Liver (tissue), 9 donors: ENCODE measurements around the gene TCF12. TPM values are rescaled to one million over a fixed set of nuclear protein-coding genes. Genes with fewer than 3 reads are reported as not detected.

Experiments
- DNase-seq: peaks from one replicate; pipeline ENCODE4 v3.0.0-alpha.2; 2017; ENCODE audit warnings: low spot score
- H3K27ac ChIP-seq, 2 donors: one replicate each; pipeline ENCODE4 v1.7.0; 2013; ENCODE audit warnings: inconsistent platforms in 2 of 2, low read length in 2 of 2, control low read depth in 1 of 2, low read depth in 1 of 2, mild to moderate bottlenecking in 1 of 2
- H3K27me3 ChIP-seq, 4 donors: one replicate each; pipeline versions ENCODE4 v1.6.1 to v1.7.0; 2013; ENCODE audit warnings: low read length in 3 of 4, inconsistent platforms in 1 of 4, mild to moderate bottlenecking in 1 of 4, moderate library complexity in 1 of 4; ENCODE audit not compliant: control insufficient read depth in 4 of 4, insufficient read depth in 4 of 4
- H3K36me3 ChIP-seq, 4 donors: one replicate each; pipeline versions ENCODE4 v1.6.1 to v1.7.0; 2013; ENCODE audit warnings: low read length in 3 of 4, mild to moderate bottlenecking in 3 of 4, low read depth in 1 of 4, moderate library complexity in 1 of 4; ENCODE audit not compliant: control insufficient read depth in 4 of 4, insufficient read depth in 3 of 4
- H3K4me1 ChIP-seq, 4 donors: one replicate each; pipeline versions ENCODE4 v1.6.1 to v1.7.0; 2013; ENCODE audit warnings: low read length in 3 of 4, mild to moderate bottlenecking in 3 of 4, moderate library complexity in 1 of 4; ENCODE audit not compliant: control insufficient read depth in 4 of 4, insufficient read depth in 4 of 4
- H3K4me3 ChIP-seq, 3 donors: one replicate each; pipeline versions ENCODE4 v1.6.1 to v1.7.0; 2013; ENCODE audit warnings: low read length in 3 of 3, control low read depth in 1 of 3, low read depth in 1 of 3, mild to moderate bottlenecking in 1 of 3
- H3K9ac ChIP-seq, 2 donors: one replicate each; pipeline ENCODE4 v1.7.0; 2013; ENCODE audit warnings: low read length in 2 of 2, mild to moderate bottlenecking in 2 of 2, moderate library complexity in 2 of 2, control low read depth in 1 of 2, low read depth in 1 of 2
- H3K9me3 ChIP-seq, 4 donors: one replicate each; pipeline versions ENCODE4 v1.6.1 to v1.7.0; 2013; ENCODE audit warnings: low read length in 3 of 4; ENCODE audit not compliant: control insufficient read depth in 4 of 4
- EGR1 ChIP-seq, 2 donors: IDR thresholded peaks; 2 replicates each; pipeline ENCODE4 v1.6.1; 2016 to 2018; ENCODE audit warnings: antibody characterized with exemption in 2 of 2, low read depth in 2 of 2
- FOXA1 ChIP-seq: IDR thresholded peaks from 2 replicates; pipeline ENCODE4 v1.6.1; 2016; ENCODE audit warnings: antibody characterized with exemption
- FOXA2 ChIP-seq: IDR thresholded peaks from 2 replicates; pipeline ENCODE4 v1.6.1; 2016; ENCODE audit warnings: antibody characterized with exemption
- GABPA ChIP-seq, 2 donors: IDR thresholded peaks in 1 of 2; conservative IDR thresholded peaks in 1 of 2; 2 replicates each; pipeline ENCODE4 v1.6.1; 2016; ENCODE audit warnings: antibody characterized with exemption in 2 of 2, mild to moderate bottlenecking in 1 of 2, moderate library complexity in 1 of 2
- HNF4A ChIP-seq, 2 donors: conservative IDR thresholded peaks; 2 replicates each; pipeline ENCODE4 v1.6.1; 2016; ENCODE audit warnings: antibody characterized with exemption in 2 of 2, mild to moderate bottlenecking in 2 of 2
- HNF4G ChIP-seq: IDR thresholded peaks from 2 replicates; pipeline ENCODE4 v1.6.1; 2016; ENCODE audit warnings: antibody characterized with exemption
- JUND ChIP-seq, 2 donors: IDR thresholded peaks; 2 replicates each; pipeline ENCODE4 v1.6.1; 2016; ENCODE audit warnings: antibody characterized with exemption in 2 of 2
- NR2F2 ChIP-seq: IDR thresholded peaks from 2 replicates; pipeline ENCODE4 v1.6.1; 2016; ENCODE audit warnings: antibody characterized with exemption
- RAD21 ChIP-seq, 2 donors: IDR thresholded peaks; 2 replicates each; pipeline ENCODE4 v1.6.1; 2016; ENCODE audit warnings: antibody characterized with exemption in 2 of 2, mild to moderate bottlenecking in 2 of 2
- RXRA ChIP-seq, 2 donors: IDR thresholded peaks; 2 replicates each; pipeline ENCODE4 v1.6.1; 2017 to 2018; ENCODE audit warnings: antibody characterized with exemption in 2 of 2, mild to moderate bottlenecking in 1 of 2
- SP1 ChIP-seq: IDR thresholded peaks from 2 replicates; pipeline ENCODE4 v1.6.1; 2018; ENCODE audit warnings: antibody characterized with exemption, mild to moderate bottlenecking
- TAF1 ChIP-seq: conservative IDR thresholded peaks from 2 replicates; pipeline ENCODE4 v1.6.1; 2016; ENCODE audit warnings: antibody characterized with exemption, mild to moderate bottlenecking
- YY1 ChIP-seq: IDR thresholded peaks from 2 replicates; pipeline ENCODE4 v1.6.1; 2016; ENCODE audit warnings: antibody characterized with exemption, mild to moderate bottlenecking
- WGBS: extraction: QIAGEN DNeasy Blood & Tissue Kit; methylation state at CpG from one replicate; pipeline ENCODE4 v1.1.7; 2013; 5-methylcytosine and 5-hydroxymethylcytosine counted together
- polyA plus RNA-seq, 2 donors: library from polyadenylated mRNA; stranded (reverse) in 1 of 2; unstranded in 1 of 2; fragments of 200-250 nt in 1 of 2; fragments of >200 nt in 1 of 2; fragmentation: Nextera tagmentation in 1 of 2; extraction: Ambion mirVana in 1 of 2; gene quantifications; one replicate each; pipeline versions ENCODE4 v1.2.1 to v1.2.3, GENCODE V29; 2013 to 2015
- total RNA-seq, 2 donors: library from RNA; depleted of rRNA; stranded (reverse); fragments of >200 nt; gene quantifications; one replicate each; pipeline ENCODE4 v1.2.3, GENCODE V29; 2014
- TF ChIP-seq, protein P1 (sequence below): IDR thresholded peaks from 2 replicates; pipeline ENCODE4 v1.6.1; 2016; ENCODE audit warnings: antibody characterized with exemption
- TF ChIP-seq, protein P2 (sequence below): IDR thresholded peaks from 2 replicates; pipeline ENCODE4 v1.6.1; 2016; ENCODE audit warnings: antibody characterized with exemption, mild to moderate bottlenecking
- TF ChIP-seq, protein P3 (sequence below): IDR thresholded peaks from 2 replicates; pipeline ENCODE4 v1.6.1; 2016; ENCODE audit warnings: antibody characterized with exemption
- TF ChIP-seq, protein P4 (sequence below): fragments of 150-350 bp; IDR thresholded peaks from 2 replicates; pipeline ENCODE4 v1.5.1; 2017; ENCODE audit warnings: improper control_type of control experiment, low read depth, low read length; ENCODE audit not compliant: missing input control
- donor health status: healthy.
- donor health status: healthy.
- donor health status: healthy.
- donor health status: healthy.
- donor health status: healthy.

Gene TCF12
- total and polyA plus RNA-seq, 4 donors = 8.7 to 38.3 (median 22.3) TPM

DNA sequence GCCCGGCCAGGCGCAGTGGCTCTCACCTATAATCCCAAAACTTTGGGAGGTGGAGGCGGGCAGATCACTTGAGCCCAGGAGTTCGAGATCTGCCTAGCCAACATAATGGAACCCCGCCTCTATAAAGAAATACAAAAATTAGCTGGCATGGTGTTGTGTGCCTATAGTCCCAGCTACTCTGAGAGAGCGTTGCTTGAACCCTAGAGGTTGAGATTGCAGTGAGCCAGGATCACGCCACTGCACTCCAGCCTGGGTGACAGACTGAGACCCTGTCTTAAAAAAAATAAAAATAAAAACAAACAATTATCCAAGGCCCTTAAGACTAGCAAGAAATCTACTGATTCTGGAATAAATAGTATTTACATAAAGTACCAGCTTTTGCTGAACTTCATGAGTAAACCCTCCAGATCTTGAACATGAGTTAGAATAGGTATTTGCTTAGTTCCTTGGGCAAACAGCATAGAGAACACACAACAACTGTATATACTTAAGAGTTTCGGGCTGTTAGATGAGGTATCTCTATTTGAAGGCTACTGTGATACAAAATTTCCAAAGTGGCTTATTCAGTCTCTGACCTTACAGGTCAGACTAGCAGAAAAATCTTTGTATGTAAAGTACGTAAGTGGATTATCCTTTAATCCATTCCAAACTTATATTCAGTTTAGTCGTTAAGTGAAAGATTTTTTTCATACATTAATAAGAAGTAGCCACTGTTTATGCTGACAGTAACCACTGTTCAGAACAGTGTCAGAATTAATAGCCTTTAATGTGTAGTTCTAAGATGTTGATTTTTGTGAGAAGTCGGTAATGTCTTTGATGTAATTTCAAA, 286.8 kb downstream of the TCF12 start:
- 85% methylated on average over 11 of the region's 11 CpGs for WGBS
- Histone ChIP-seq H3K27ac (no peak overlapping the region), H3K9ac (no peak overlapping the region), H3K36me3 (peaks cover 0 to 3% (median 0%) of the 10 kb centered on the region in 4 donors), H3K27me3 (no peaks in the 10 kb centered on the region), H3K4me3 (no peak overlapping the region), H3K9me3 (no peaks in the 10 kb centered on the region), H3K4me1 (no peaks in the 10 kb centered on the region)
- TF ChIP-seq HNF4A (conservative IDR thresholded peaks at IDR 0.05) (no peak), SP1 (no peak), HNF4G (no peak), YY1 (no peak), TAF1 (no peak), RAD21 (IDR thresholded peaks at IDR 0.05) (no peak), JUND (IDR thresholded peaks at IDR 0.05) (no peak), FOXA2 (no peak)
- TF ChIP-seq, protein P1, sequence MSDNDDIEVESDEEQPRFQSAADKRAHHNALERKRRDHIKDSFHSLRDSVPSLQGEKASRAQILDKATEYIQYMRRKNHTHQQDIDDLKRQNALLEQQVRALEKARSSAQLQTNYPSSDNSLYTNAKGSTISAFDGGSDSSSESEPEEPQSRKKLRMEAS = no peak
- TF ChIP-seq, protein P2, sequence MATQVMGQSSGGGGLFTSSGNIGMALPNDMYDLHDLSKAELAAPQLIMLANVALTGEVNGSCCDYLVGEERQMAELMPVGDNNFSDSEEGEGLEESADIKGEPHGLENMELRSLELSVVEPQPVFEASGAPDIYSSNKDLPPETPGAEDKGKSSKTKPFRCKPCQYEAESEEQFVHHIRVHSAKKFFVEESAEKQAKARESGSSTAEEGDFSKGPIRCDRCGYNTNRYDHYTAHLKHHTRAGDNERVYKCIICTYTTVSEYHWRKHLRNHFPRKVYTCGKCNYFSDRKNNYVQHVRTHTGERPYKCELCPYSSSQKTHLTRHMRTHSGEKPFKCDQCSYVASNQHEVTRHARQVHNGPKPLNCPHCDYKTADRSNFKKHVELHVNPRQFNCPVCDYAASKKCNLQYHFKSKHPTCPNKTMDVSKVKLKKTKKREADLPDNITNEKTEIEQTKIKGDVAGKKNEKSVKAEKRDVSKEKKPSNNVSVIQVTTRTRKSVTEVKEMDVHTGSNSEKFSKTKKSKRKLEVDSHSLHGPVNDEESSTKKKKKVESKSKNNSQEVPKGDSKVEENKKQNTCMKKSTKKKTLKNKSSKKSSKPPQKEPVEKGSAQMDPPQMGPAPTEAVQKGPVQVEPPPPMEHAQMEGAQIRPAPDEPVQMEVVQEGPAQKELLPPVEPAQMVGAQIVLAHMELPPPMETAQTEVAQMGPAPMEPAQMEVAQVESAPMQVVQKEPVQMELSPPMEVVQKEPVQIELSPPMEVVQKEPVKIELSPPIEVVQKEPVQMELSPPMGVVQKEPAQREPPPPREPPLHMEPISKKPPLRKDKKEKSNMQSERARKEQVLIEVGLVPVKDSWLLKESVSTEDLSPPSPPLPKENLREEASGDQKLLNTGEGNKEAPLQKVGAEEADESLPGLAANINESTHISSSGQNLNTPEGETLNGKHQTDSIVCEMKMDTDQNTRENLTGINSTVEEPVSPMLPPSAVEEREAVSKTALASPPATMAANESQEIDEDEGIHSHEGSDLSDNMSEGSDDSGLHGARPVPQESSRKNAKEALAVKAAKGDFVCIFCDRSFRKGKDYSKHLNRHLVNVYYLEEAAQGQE = no peak
- TF ChIP-seq, protein P3, sequence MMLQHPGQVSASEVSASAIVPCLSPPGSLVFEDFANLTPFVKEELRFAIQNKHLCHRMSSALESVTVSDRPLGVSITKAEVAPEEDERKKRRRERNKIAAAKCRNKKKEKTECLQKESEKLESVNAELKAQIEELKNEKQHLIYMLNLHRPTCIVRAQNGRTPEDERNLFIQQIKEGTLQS = no peak
- TF ChIP-seq, protein P4, sequence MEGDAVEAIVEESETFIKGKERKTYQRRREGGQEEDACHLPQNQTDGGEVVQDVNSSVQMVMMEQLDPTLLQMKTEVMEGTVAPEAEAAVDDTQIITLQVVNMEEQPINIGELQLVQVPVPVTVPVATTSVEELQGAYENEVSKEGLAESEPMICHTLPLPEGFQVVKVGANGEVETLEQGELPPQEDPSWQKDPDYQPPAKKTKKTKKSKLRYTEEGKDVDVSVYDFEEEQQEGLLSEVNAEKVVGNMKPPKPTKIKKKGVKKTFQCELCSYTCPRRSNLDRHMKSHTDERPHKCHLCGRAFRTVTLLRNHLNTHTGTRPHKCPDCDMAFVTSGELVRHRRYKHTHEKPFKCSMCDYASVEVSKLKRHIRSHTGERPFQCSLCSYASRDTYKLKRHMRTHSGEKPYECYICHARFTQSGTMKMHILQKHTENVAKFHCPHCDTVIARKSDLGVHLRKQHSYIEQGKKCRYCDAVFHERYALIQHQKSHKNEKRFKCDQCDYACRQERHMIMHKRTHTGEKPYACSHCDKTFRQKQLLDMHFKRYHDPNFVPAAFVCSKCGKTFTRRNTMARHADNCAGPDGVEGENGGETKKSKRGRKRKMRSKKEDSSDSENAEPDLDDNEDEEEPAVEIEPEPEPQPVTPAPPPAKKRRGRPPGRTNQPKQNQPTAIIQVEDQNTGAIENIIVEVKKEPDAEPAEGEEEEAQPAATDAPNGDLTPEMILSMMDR = no peak
- DNase-seq = no peak

DNA sequence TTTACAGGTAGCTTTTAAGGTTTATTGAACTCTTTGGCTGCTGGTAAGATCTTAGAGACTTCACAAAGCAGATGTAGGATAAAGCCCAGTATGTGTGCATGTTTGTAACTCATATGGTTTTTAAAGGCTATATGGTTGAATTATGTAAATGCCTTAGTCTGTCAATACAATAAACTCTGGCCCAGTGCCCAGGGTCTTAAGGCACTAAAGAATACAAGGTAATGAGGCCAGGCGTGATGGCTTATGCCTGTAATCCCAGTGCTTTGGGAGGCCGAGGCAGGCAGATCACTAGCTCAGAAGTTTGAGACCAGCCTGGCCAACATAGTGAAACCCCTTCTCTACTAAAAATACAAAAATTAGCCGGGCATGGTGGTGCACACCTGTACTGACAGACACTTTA, 287.6 kb downstream of the TCF12 start:
- Histone ChIP-seq H3K9me3 (no peaks in the 10 kb centered on the region), H3K36me3 (peaks cover 0 to 3% (median 0%) of the 10 kb centered on the region in 4 donors), H3K4me1 (peaks cover 0 to 5% (median 0%) of the 10 kb centered on the region in 4 donors), H3K27me3 (no peaks in the 10 kb centered on the region), H3K9ac (no peak overlapping the region), H3K27ac (no peak overlapping the region), H3K4me3 (no peak overlapping the region)
- DNase-seq = no peak
- WGBS = 92% methylated on average over 3 of the region's 3 CpGs
- TF ChIP-seq SP1 = no peak
- no peak for TF ChIP-seq EGR1 (IDR thresholded peaks at IDR 0.05; ENCODE audit: low read depth in 2 of 2)
- no peak for TF ChIP-seq YY1
- no peak for TF ChIP-seq FOXA1
- TF ChIP-seq, protein P3 = no peak
- TF ChIP-seq JUND (IDR thresholded peaks at IDR 0.05) = no peak
- TF ChIP-seq, protein P2 = no peak
- TF ChIP-seq TAF1 = no peak
- TF ChIP-seq NR2F2 = no peak
- TF ChIP-seq RAD21 (IDR thresholded peaks at IDR 0.05) = no peak
- no peak for TF ChIP-seq HNF4G
- TF ChIP-seq GABPA (IDR thresholded peaks at IDR 0.05 in 1 of 2, conservative IDR thresholded peaks at IDR 0.05 in 1 of 2) = no peak
- no peak for TF ChIP-seq FOXA2
- TF ChIP-seq RXRA (IDR thresholded peaks at IDR 0.05) = no peak
- TF ChIP-seq, protein P4 = no peak
